Activated T-helper 17 cell treated with anti-CD3 and anti-CD28 coated beads, Interleukin-2, amount 50 U/mL, for 72 hours (primary cell): ENCODE results near the gene RPRD1A. TPM values are rescaled to one million over a fixed set of nuclear protein-coding genes. Genes with fewer than 3 reads are reported as not detected.
"Not testable (repeated sequence)": the region's sequence is repeated elsewhere in the genome, so short reads cannot be mapped to it uniquely, and the experiment has no call there.

ENCODE experiments used
- ATAC-seq: fragments of 150-1000 bp; cut with Tn5 transposase; replicated peaks from 2 replicates; pipeline ENCODE4 v1.10.0; 2021; ENCODE audit warnings: mild to moderate bottlenecking, moderate library complexity
- H3K27ac Mint-ChIP-seq: one replicate; pipeline ENCODE4 v1.8.0; 2022; ENCODE audit warnings: mixed read lengths
- H3K27me3 Mint-ChIP-seq: one replicate; pipeline ENCODE4 v1.8.0; 2022; ENCODE audit warnings: mixed read lengths
- H3K36me3 Mint-ChIP-seq: one replicate; pipeline ENCODE4 v1.8.0; 2022; ENCODE audit warnings: low read depth, mild to moderate bottlenecking, mixed read lengths
- H3K4me1 Mint-ChIP-seq: one replicate; pipeline ENCODE4 v1.8.0; 2022; ENCODE audit warnings: mixed read lengths
- H3K4me3 Mint-ChIP-seq: one replicate; pipeline ENCODE4 v1.8.0; 2022; ENCODE audit warnings: mild to moderate bottlenecking, mixed read lengths
- H3K9me3 Mint-ChIP-seq: one replicate; pipeline ENCODE4 v1.8.0; 2022; ENCODE audit warnings: mixed read lengths
- total RNA-seq, 2 donors: library from RNA; stranded (reverse); gene quantifications; one replicate each; pipeline ENCODE4 v1.2.3, GENCODE V29; 2022

Gene RPRD1A, protein sequence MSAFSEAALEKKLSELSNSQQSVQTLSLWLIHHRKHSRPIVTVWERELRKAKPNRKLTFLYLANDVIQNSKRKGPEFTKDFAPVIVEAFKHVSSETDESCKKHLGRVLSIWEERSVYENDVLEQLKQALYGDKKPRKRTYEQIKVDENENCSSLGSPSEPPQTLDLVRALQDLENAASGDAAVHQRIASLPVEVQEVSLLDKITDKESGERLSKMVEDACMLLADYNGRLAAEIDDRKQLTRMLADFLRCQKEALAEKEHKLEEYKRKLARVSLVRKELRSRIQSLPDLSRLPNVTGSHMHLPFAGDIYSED
- 10 to 100 TPM; 16.3 to 28.9 TPM for total RNA-seq

GRCh38 chr18:36067055-36067957, at the start of gene RPRD1A:
Gene RPRD1A (minus strand): TSS chr18:36067559. CDS start chr18:36067404, 155 bp downstream.
- H3K4me1 Mint-ChIP-seq, result peaks cover 14% of the 10 kb centered on the region
- H3K27ac Mint-ChIP-seq, result peak within 1 kb of the TSS; percentile 56
- peak within 1 kb of the TSS; percentile 92 for H3K4me3 Mint-ChIP-seq
- H3K9me3 Mint-ChIP-seq, result no peaks in the 10 kb centered on the region
- H3K36me3 Mint-ChIP-seq, result peaks cover 4% of the 10 kb centered on the region
- no peaks in the 10 kb centered on the region for H3K27me3 Mint-ChIP-seq
- ATAC-seq, result peak; percentile 94

- H3K27me3 Mint-ChIP-seq, H3K4me3 Mint-ChIP-seq, H3K27ac Mint-ChIP-seq, ATAC-seq, H3K9me3 Mint-ChIP-seq, H3K4me1 Mint-ChIP-seq: not testable (repeated sequence)
- peaks cover 91% of the 10 kb centered on the region for H3K36me3 Mint-ChIP-seq
These were observed 49.4 kb upstream of the RPRD1A start for GRCh38 chr18:36116771-36117170.

GRCh38 chr18:36114738-36115137, 47.4 kb upstream of the RPRD1A start:
- no peak for ATAC-seq
- Mint-ChIP-seq H3K9me3 (no peaks in the 10 kb centered on the region), H3K36me3 (peaks cover 91% of the 10 kb centered on the region), H3K4me1 (no peaks in the 10 kb centered on the region), H3K27ac (no peak overlapping the region), H3K4me3 (no peak overlapping the region), H3K27me3 (no peaks in the 10 kb centered on the region)

DNA sequence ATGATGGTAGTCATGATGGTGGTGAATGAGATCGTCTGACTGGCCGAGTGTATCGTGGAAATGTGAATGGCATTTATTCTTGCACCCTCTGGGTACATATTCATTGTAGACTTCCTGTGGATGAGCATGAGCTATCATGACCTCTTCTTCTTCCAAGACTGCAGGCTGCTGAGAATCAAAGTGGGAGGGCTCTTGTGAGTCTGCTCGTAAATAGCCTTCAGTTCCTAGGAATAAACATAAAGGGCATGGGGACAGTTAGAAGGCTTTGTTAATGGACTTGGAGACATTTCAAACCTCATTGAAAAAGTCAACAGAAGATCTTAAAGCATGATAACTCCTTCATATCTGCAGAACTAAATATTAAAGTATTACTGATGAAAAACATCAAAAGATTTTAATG, 46.9 kb upstream of the RPRD1A start:
- no peaks in the 10 kb centered on the region for H3K9me3 Mint-ChIP-seq
- no peaks in the 10 kb centered on the region for H3K27me3 Mint-ChIP-seq
- H3K4me3 Mint-ChIP-seq, result no peak overlapping the region
- ATAC-seq, result no peak
- H3K27ac Mint-ChIP-seq, result no peak overlapping the region
- peaks cover 91% of the 10 kb centered on the region for H3K36me3 Mint-ChIP-seq
- no peaks in the 10 kb centered on the region for H3K4me1 Mint-ChIP-seq

GRCh38 chr18:36112302-36112701, 44.9 kb upstream of the RPRD1A start:
- no peak overlapping the region for H3K4me3 Mint-ChIP-seq
- no peak overlapping the region for H3K27ac Mint-ChIP-seq
- no peak for ATAC-seq
- no peaks in the 10 kb centered on the region for H3K4me1 Mint-ChIP-seq
- peaks cover 93% of the 10 kb centered on the region for H3K36me3 Mint-ChIP-seq
- no peaks in the 10 kb centered on the region for H3K9me3 Mint-ChIP-seq
- H3K27me3 Mint-ChIP-seq, result no peaks in the 10 kb centered on the region

- ATAC-seq, result no peak
- Mint-ChIP-seq H3K9me3 (no peaks in the 10 kb centered on the region), H3K27me3 (no peaks in the 10 kb centered on the region), H3K4me3 (no peak overlapping the region), H3K27ac (no peak overlapping the region), H3K36me3 (peaks cover 69% of the 10 kb centered on the region), H3K4me1 (no peaks in the 10 kb centered on the region)
These were observed 42.4 kb upstream of the RPRD1A start for GRCh38 chr18:36109737-36110136.

- Mint-ChIP-seq H3K4me1 (no peaks in the 10 kb centered on the region), H3K27ac (no peak overlapping the region), H3K36me3 (peaks cover 58% of the 10 kb centered on the region), H3K9me3 (no peaks in the 10 kb centered on the region), H3K27me3 (no peaks in the 10 kb centered on the region), H3K4me3 (no peak overlapping the region)
- ATAC-seq, result no peak
These were observed 41.2 kb upstream of the RPRD1A start for GRCh38 chr18:36108601-36109000.

GRCh38 chr18:36108196-36108595, 40.8 kb upstream of the RPRD1A start:
- ATAC-seq, result no peak
- no peaks in the 10 kb centered on the region for H3K9me3 Mint-ChIP-seq

DNA sequence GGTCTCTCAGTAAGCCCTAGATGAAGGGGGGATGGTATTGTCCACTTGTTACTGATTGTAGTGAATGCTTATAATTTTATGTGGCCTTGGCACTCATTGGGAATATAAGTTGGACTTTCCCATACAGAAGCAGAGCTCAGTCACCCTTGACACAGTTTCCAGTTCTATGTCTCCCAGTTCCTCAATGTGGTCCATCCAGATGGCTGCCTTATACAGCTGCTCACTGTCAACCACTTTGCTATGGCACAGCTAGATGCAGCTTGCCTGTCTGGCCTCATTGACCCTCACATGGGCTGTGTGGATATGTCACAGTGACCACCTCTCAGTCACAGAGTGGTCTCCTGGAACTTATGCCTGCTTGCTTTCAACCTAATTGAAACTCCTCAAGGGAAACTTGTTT, 40.1 kb upstream of the RPRD1A start:
- no peak for ATAC-seq
- Mint-ChIP-seq H3K9me3 (no peaks in the 10 kb centered on the region), H3K36me3 (peaks cover 47% of the 10 kb centered on the region), H3K27ac (no peak overlapping the region), H3K4me3 (no peak overlapping the region), H3K27me3 (no peaks in the 10 kb centered on the region), H3K4me1 (no peaks in the 10 kb centered on the region)

More at GRCh38 chr18:36108196-36108595, 40.8 kb upstream of the RPRD1A start:
- Mint-ChIP-seq H3K4me3 (no peak overlapping the region), H3K36me3 (peaks cover 54% of the 10 kb centered on the region), H3K27ac (no peak overlapping the region), H3K4me1 (no peaks in the 10 kb centered on the region), H3K27me3 (no peaks in the 10 kb centered on the region)

DNA sequence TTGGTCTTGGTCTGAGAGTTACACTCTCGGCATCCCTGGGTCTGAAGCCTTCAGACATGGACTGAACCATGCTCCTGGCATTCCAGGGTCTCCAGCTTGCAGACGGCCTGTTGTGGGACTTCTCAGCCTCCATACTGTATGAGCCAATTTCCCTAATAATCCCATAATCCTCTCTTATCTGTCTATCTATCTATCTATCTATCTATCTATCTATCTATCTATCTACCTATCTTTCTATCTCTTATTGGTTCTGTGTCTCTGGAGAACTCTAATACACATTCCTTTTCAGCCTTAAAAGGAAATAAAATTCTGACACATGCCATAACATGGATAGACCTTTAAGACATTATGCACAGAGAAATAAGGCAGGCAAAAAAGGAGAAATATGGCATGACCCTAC, 37.4 kb upstream of the RPRD1A start:
- Mint-ChIP-seq H3K27ac (no peak overlapping the region), H3K9me3 (no peaks in the 10 kb centered on the region), H3K36me3 (peaks cover 20% of the 10 kb centered on the region), H3K27me3 (no peaks in the 10 kb centered on the region), H3K4me1 (no peaks in the 10 kb centered on the region), H3K4me3 (no peak overlapping the region)
- ATAC-seq, result no peak

DNA sequence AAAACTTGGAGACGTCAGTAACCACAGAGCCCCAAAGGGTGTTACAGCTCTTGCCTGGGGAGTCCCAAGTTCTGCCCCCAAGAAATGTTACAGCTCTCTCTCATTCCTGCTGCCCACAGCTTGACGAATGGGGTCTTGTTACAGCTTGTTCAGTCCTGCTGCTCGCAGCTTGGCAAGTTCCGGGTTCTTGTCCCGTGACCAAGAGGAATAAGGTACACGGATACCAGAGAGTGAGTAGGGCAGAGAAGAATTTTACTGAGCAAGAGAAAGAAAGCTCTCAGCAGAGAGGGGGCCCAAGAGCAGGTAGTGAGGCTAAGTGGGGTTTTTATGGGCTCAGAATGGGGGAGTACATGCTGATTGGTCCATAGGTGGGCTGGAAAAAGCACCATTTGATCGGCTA, 34.6 kb upstream of the RPRD1A start:
- Mint-ChIP-seq H3K4me3 (no peak overlapping the region), H3K27ac (no peak overlapping the region), H3K9me3 (no peaks in the 10 kb centered on the region), H3K36me3 (no peaks in the 10 kb centered on the region), H3K27me3 (no peaks in the 10 kb centered on the region), H3K4me1 (no peaks in the 10 kb centered on the region)
- ATAC-seq, result no peak

DNA sequence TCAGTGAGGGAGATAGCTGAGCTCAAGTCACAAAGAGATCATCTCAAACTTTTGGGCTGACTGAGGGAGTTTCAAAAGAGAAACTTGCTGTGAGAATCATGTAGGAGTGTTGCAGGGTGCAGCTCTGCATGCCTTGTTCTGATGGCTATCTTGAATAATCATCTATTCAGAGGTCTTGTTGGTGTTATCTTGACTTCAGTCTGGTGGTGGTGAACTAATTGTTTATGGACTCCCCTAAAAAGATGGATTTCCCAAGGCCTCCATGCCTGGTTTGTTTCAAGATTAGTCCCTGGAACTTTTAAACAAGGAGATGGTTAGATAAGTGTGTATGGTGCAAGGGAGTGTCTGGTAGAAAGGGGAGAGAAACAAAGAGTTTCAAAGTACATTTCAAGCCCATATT, 32.0 kb upstream of the RPRD1A start:
- no peak overlapping the region for H3K27ac Mint-ChIP-seq
- peaks cover 4% of the 10 kb centered on the region for H3K27me3 Mint-ChIP-seq
- no peak for ATAC-seq
- H3K4me1 Mint-ChIP-seq, result no peaks in the 10 kb centered on the region
- no peaks in the 10 kb centered on the region for H3K36me3 Mint-ChIP-seq
- no peak overlapping the region for H3K4me3 Mint-ChIP-seq
- no peaks in the 10 kb centered on the region for H3K9me3 Mint-ChIP-seq

DNA sequence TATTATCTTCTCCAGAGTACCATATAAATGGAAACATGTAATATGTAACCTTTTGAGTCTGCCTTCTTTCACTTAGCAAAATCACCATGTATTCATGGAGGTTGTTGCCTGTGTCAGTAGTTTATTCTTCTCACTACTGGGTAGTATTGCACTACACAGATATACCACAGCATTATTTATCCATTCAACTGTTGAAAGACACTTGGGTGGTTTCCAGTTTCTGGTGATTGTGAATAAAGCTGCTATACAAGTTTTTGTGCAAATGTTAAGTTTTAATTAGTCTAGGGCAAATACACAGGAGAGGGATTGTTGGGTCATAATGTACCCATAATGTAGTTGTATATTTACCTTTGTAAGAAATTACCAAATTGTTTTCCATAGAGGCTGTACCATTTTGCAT, 29.6 kb upstream of the RPRD1A start:
- no peak overlapping the region for H3K4me3 Mint-ChIP-seq
- H3K27me3 Mint-ChIP-seq, result peaks cover 4% of the 10 kb centered on the region
- no peak overlapping the region for H3K27ac Mint-ChIP-seq
- ATAC-seq, result no peak
- H3K36me3 Mint-ChIP-seq, result no peaks in the 10 kb centered on the region
- H3K4me1 Mint-ChIP-seq, result no peaks in the 10 kb centered on the region
- no peaks in the 10 kb centered on the region for H3K9me3 Mint-ChIP-seq

GRCh38 chr18:36095936-36096519, 28.7 kb upstream of the RPRD1A start:
- Mint-ChIP-seq H3K4me1 (no peaks in the 10 kb centered on the region), H3K36me3 (no peaks in the 10 kb centered on the region), H3K9me3 (no peaks in the 10 kb centered on the region), H3K4me3 (no peak overlapping the region), H3K27me3 (peaks cover 4% of the 10 kb centered on the region), H3K27ac (no peak overlapping the region)
- ATAC-seq, result peak; percentile 58

DNA sequence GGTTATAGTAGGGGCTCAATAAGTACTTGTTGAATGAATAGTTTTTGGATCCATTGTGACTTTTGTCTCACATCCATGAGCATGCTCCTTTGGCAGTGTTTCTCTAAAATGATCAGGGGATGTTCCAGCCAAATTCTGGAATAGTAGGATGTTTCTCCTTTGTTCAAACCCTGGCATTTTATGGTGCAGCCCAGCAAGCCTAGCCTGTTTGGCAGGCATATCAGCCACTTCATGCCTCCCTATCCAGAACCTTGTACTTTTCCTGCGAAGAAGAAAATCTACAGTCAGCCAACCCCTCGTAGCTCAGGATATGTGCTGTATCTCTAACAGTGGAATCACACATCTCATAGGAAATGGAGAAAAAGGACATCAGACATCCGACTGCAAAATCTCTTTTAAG, 27.1 kb upstream of the RPRD1A start:
- no peak overlapping the region for H3K4me3 Mint-ChIP-seq
- ATAC-seq, result no peak
- H3K9me3 Mint-ChIP-seq, result no peaks in the 10 kb centered on the region
- H3K36me3 Mint-ChIP-seq, result no peaks in the 10 kb centered on the region
- H3K4me1 Mint-ChIP-seq, result no peaks in the 10 kb centered on the region
- peaks cover 4% of the 10 kb centered on the region for H3K27me3 Mint-ChIP-seq
- H3K27ac Mint-ChIP-seq, result no peak overlapping the region
